Endothelial cell of umbilical vein (primary cell): ENCODE results near the gene PLAC8.

Experiments
- EZH2 ChIP-seq: IDR thresholded peaks from 2 replicates; pipeline ENCODE4 v1.6.1; 2012; ENCODE audit warnings: borderline replicate concordance, low read depth, mild to moderate bottlenecking, moderate library complexity, low read length, inconsistent platforms; ENCODE audit not compliant: severe bottlenecking
- FOS ChIP-seq: IDR thresholded peaks from 2 replicates; pipeline ENCODE4 v1.6.1; 2011; ENCODE audit warnings: mild to moderate bottlenecking, low read length, moderate library complexity, borderline replicate concordance; ENCODE audit not compliant: insufficient read depth
- JUN ChIP-seq: IDR thresholded peaks from 2 replicates; pipeline ENCODE4 v1.6.1; 2011; ENCODE audit warnings: borderline replicate concordance, low read depth; ENCODE audit not compliant: insufficient read length, insufficient read depth
- POLR2A ChIP-seq: IDR thresholded peaks from 2 replicates; pipeline ENCODE4 v1.6.1; 2012; ENCODE audit warnings: low read depth, mild to moderate bottlenecking, control low read depth, low read length
- POLR2AphosphoS5 ChIP-seq: IDR thresholded peaks from 2 replicates; pipeline ENCODE4 v1.6.1; 2012; ENCODE audit warnings: low read depth, mild to moderate bottlenecking, control low read depth, low read length, moderate library complexity; ENCODE audit not compliant: insufficient read depth
- TF ChIP-seq, protein P1 (sequence below), 2 donors: IDR thresholded peaks; 1 replicate in 1 of 2; 2 replicates in 1 of 2; pipeline ENCODE4 v1.5.1; 2011; ENCODE audit warnings: low read length in 2 of 2, mild to moderate bottlenecking in 2 of 2, moderate library complexity in 2 of 2, control low read depth in 1 of 2, inconsistent platforms in 1 of 2, low read depth in 1 of 2; ENCODE audit not compliant: insufficient read depth in 1 of 2; ENCODE audit errors: extremely low read depth in 1 of 2
- TF ChIP-seq, protein P2 (sequence below): IDR thresholded peaks from 2 replicates; pipeline ENCODE4 v1.6.1; 2011; ENCODE audit not compliant: insufficient read depth, insufficient read length

DNA sequence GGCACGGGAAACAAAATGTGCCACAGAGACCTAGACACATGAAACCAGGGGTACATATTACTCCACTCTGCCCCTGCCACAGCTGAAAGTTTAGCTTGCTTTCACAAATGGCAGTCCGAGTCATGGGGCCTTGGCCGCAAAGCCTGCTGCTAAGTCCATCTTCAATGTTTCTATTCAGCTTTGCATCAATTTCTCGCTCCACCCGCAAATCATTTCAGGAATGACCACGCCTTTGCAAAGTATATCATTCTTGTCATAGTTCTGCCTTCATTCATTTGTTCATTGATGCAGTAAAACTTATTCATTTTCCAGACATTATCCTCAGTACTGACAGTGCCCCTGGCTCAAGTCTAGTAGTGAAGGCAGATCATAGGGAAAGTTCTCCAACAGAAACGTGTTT, 9.5 kb downstream of the PLAC8 start:
- TF ChIP-seq POLR2A (no peak), POLR2AphosphoS5 (no peak), EZH2 (no peak), FOS (no peak), JUN (no peak)
- TF ChIP-seq, protein P1, sequence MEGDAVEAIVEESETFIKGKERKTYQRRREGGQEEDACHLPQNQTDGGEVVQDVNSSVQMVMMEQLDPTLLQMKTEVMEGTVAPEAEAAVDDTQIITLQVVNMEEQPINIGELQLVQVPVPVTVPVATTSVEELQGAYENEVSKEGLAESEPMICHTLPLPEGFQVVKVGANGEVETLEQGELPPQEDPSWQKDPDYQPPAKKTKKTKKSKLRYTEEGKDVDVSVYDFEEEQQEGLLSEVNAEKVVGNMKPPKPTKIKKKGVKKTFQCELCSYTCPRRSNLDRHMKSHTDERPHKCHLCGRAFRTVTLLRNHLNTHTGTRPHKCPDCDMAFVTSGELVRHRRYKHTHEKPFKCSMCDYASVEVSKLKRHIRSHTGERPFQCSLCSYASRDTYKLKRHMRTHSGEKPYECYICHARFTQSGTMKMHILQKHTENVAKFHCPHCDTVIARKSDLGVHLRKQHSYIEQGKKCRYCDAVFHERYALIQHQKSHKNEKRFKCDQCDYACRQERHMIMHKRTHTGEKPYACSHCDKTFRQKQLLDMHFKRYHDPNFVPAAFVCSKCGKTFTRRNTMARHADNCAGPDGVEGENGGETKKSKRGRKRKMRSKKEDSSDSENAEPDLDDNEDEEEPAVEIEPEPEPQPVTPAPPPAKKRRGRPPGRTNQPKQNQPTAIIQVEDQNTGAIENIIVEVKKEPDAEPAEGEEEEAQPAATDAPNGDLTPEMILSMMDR (IDR thresholded peaks at IDR 0.05; ENCODE audit: extremely low read depth in 1 of 2, insufficient read depth in 1 of 2, low read depth in 1 of 2, low read length in 2 of 2): no peak
- TF ChIP-seq, protein P2, sequence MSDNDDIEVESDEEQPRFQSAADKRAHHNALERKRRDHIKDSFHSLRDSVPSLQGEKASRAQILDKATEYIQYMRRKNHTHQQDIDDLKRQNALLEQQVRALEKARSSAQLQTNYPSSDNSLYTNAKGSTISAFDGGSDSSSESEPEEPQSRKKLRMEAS: no peak
